ENCODE measurements around the gene PRKAR2A. TPM values are rescaled to one million over a fixed set of nuclear protein-coding genes. Genes with fewer than 3 reads are reported as not detected.

The PRKAR2A gene
- total RNA-seq, 2 donors from 2014 or later = 38.9 to 41.2 TPM

DNA sequence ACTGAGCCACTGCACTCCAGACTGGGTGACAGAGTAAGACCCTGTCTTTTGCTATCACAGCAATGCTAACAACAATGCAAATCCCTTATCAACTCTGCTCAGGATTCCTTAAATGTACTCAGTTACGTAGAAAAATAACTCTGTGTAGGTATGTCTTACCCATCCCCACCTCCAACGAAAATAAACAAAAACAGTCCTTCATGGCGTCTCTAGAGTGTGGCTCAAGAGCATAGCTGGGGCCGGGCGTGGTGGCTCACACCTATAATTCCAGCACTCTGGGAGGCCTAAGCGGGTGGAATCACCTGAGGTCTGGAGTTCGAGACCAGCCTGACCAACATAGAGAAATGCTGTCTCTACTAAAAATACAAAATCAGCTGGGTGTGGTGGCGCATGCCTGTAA, 148.8 kb downstream of the PRKAR2A start:
- peak overlapping the region; percentile 55 for H3K27ac Mint-ChIP-seq
- H3K27me3 Mint-ChIP-seq (ENCODE audit: insufficient read depth) = no peaks in the 10 kb centered on the region
- Histone ChIP-seq H3K9me3 (ENCODE audit: control insufficient read depth, low read length) (no peaks in the 10 kb centered on the region), H3K36me3 (ENCODE audit: control insufficient read depth, insufficient read depth, low read length) (peaks cover 72% of the 10 kb centered on the region), H3K27me3 (ENCODE audit: control insufficient read depth, insufficient read depth, low read length, poor library complexity, severe bottlenecking) (no peaks in the 10 kb centered on the region), H3K27ac (ENCODE audit: low read depth, low read length) (no peak overlapping the region), H3K4me1 (ENCODE audit: control insufficient read depth, insufficient read depth, low read length) (no peaks in the 10 kb centered on the region), H3K4me3 (ENCODE audit: low read length) (no peak overlapping the region), H3K9ac (ENCODE audit: extremely low read depth, low read length, poor library complexity, severe bottlenecking) (no peak overlapping the region)
- no peaks in the 10 kb centered on the region for H3K9me3 Mint-ChIP-seq
- 88 to 96% methylated on average over 6 to 8 of the region's 8 CpGs for WGBS, 2 experiments (ENCODE audit: insufficient coverage in 1 of 2, insufficient read length in 1 of 2)
- TF ChIP-seq, protein P1, sequence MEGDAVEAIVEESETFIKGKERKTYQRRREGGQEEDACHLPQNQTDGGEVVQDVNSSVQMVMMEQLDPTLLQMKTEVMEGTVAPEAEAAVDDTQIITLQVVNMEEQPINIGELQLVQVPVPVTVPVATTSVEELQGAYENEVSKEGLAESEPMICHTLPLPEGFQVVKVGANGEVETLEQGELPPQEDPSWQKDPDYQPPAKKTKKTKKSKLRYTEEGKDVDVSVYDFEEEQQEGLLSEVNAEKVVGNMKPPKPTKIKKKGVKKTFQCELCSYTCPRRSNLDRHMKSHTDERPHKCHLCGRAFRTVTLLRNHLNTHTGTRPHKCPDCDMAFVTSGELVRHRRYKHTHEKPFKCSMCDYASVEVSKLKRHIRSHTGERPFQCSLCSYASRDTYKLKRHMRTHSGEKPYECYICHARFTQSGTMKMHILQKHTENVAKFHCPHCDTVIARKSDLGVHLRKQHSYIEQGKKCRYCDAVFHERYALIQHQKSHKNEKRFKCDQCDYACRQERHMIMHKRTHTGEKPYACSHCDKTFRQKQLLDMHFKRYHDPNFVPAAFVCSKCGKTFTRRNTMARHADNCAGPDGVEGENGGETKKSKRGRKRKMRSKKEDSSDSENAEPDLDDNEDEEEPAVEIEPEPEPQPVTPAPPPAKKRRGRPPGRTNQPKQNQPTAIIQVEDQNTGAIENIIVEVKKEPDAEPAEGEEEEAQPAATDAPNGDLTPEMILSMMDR (conservative IDR thresholded peaks at IDR 0.05) = no peak
- peaks cover 63% of the 10 kb centered on the region for H3K36me3 Mint-ChIP-seq (ENCODE audit: low read depth)
- H3K4me3 Mint-ChIP-seq = no peak overlapping the region
- no peak for DNase-seq
- H3K4me1 Mint-ChIP-seq = peaks cover 18% of the 10 kb centered on the region

DNA sequence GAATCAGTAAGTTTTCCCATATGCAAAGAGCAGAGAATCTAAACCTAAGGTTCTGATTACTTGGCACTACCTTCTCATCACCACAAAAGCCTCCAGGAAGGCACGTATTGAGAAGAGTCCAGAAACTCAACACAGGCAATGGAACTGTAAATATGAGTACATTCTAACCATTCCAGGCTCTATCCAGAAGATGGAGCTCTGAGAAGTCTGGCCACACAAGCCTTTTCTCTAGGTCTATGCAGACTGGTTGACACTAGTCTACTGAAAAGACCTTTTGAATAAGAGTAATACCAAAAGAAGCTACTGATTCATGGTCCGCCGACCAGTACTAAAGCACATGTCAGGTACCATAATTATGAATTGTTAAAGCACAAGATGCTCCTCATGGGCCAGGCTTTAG, 149.7 kb downstream of the PRKAR2A start:
- no peak overlapping the region for H3K27ac ChIP-seq (ENCODE audit: low read depth, low read length)

DNA sequence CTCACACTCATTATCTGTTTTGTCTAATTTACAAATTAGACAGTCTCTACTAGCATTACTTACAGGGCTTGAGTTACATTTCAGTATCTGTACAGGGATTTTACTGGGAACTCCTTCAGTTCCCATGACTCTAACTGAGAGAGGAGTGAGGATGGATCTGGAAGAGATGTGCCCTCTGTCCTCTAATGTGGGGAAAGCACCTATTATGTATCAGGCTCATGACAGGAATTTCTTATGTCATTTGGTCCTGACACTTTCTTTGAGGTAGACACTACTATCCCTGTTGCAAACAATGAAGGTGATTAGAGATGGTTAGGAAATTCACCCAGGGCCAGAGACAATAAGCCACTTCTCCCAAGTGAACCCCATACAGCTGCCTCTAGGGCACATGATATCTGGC, 151.1 kb downstream of the PRKAR2A start:
- Histone ChIP-seq H3K36me3 (ENCODE audit: control insufficient read depth, insufficient read depth, low read length) (peaks cover 82% of the 10 kb centered on the region), H3K9me3 (ENCODE audit: control insufficient read depth, low read length) (no peaks in the 10 kb centered on the region), H3K4me1 (ENCODE audit: control insufficient read depth, insufficient read depth, low read length) (no peaks in the 10 kb centered on the region), H3K9ac (ENCODE audit: extremely low read depth, low read length, poor library complexity, severe bottlenecking) (no peak overlapping the region), H3K4me3 (ENCODE audit: low read length) (no peak overlapping the region), H3K27ac (ENCODE audit: low read depth, low read length) (no peak overlapping the region), H3K27me3 (ENCODE audit: control insufficient read depth, insufficient read depth, low read length, poor library complexity, severe bottlenecking) (no peaks in the 10 kb centered on the region)
- no peaks in the 10 kb centered on the region for H3K27me3 Mint-ChIP-seq (ENCODE audit: insufficient read depth)
- DNase-seq = no peak
- H3K4me1 Mint-ChIP-seq = peaks cover 11% of the 10 kb centered on the region
- peak overlapping the region; percentile 75 for H3K27ac Mint-ChIP-seq
- no peak overlapping the region for H3K4me3 Mint-ChIP-seq
- no peaks in the 10 kb centered on the region for H3K9me3 Mint-ChIP-seq
- TF ChIP-seq, protein P1 (conservative IDR thresholded peaks at IDR 0.05) = no peak
- peaks cover 68% of the 10 kb centered on the region for H3K36me3 Mint-ChIP-seq (ENCODE audit: low read depth)

More for the DNA sequence above, 149.7 kb downstream of the PRKAR2A start:
- no peaks in the 10 kb centered on the region for H3K27me3 Mint-ChIP-seq (ENCODE audit: insufficient read depth)
- H3K4me3 ChIP-seq (ENCODE audit: low read length) = no peak overlapping the region
- TF ChIP-seq, protein P1 (conservative IDR thresholded peaks at IDR 0.05) = no peak
- no peak overlapping the region for H3K4me3 Mint-ChIP-seq
- no peak overlapping the region for H3K27ac Mint-ChIP-seq
- H3K36me3 Mint-ChIP-seq (ENCODE audit: low read depth) = peaks cover 67% of the 10 kb centered on the region
- no peak overlapping the region for H3K9ac ChIP-seq (ENCODE audit: extremely low read depth, low read length, poor library complexity, severe bottlenecking)
- H3K9me3 Mint-ChIP-seq = no peaks in the 10 kb centered on the region
- no peaks in the 10 kb centered on the region for H3K4me1 ChIP-seq (ENCODE audit: control insufficient read depth, insufficient read depth, low read length)
- H3K9me3 ChIP-seq (ENCODE audit: control insufficient read depth, low read length) = no peaks in the 10 kb centered on the region
- 97 to 100% methylated on average over 3 of the region's 3 CpGs for WGBS, 2 experiments (ENCODE audit: insufficient coverage in 1 of 2, insufficient read length in 1 of 2)
- peaks cover 17% of the 10 kb centered on the region for H3K4me1 Mint-ChIP-seq
- DNase-seq = no peak
- H3K36me3 ChIP-seq (ENCODE audit: control insufficient read depth, insufficient read depth, low read length) = peaks cover 80% of the 10 kb centered on the region
- H3K27me3 ChIP-seq (ENCODE audit: control insufficient read depth, insufficient read depth, low read length, poor library complexity, severe bottlenecking) = no peaks in the 10 kb centered on the region

Other genes starting within 250 kb of the PRKAR2A start
- gene UQCRC1, start 238.2 kb downstream of the PRKAR2A start, total RNA-seq = 100 to 1,000 TPM; 231 to 289 TPM
- under 1 TPM in 1 of 2 donors, not detected in 1; 0.57 TPM for gene TMEM89, start 226.1 kb downstream of the PRKAR2A start, total RNA-seq
- gene SLC26A6, start 212.4 kb downstream of the PRKAR2A start, total RNA-seq = 10 to 100 TPM; 65.1 to 75.6 TPM
- 10 to 100 TPM; 20.7 to 30.1 TPM for gene CELSR3, start 185.0 kb downstream of the PRKAR2A start, total RNA-seq
- 10 to 100 TPM; 30.9 to 32.5 TPM for gene NCKIPSD, start 162.0 kb downstream of the PRKAR2A start, total RNA-seq
- gene IP6K2, start 130.7 kb downstream of the PRKAR2A start, total RNA-seq = 100 to 1,000 TPM; 104 to 127 TPM
- gene SLC25A20, start 51.0 kb upstream of the PRKAR2A start, total RNA-seq = 1 to 10 TPM; 5.0 to 6.7 TPM
- 100 to 1,000 TPM in 1 of 2 donors, 10 to 100 TPM in 1; 86.6 to 113 TPM for gene ARIH2, start 71.0 kb upstream of the PRKAR2A start, total RNA-seq
- 10 to 100 TPM; 12.4 to 17.6 TPM for gene P4HTM, start 142.4 kb upstream of the PRKAR2A start, total RNA-seq
- 100 to 1,000 TPM; 106 to 166 TPM for gene WDR6, start 159.5 kb upstream of the PRKAR2A start, total RNA-seq
- 10 to 100 TPM; 40.8 to 41.9 TPM for gene DALRD3, start 170.7 kb upstream of the PRKAR2A start, total RNA-seq
- gene NDUFAF3, start 174.2 kb upstream of the PRKAR2A start, total RNA-seq = 10 to 100 TPM; 32.9 to 39.1 TPM
- gene IMPDH2, start 181.5 kb upstream of the PRKAR2A start, total RNA-seq = 100 to 1,000 TPM; 180 to 195 TPM
- 100 to 1,000 TPM; 127 to 155 TPM for gene QRICH1, start 246.2 kb upstream of the PRKAR2A start, total RNA-seq